CD8-positive, alpha-beta memory T cell (primary cell): ENCODE data around the gene C22orf39. TPM values are rescaled to one million over a fixed set of nuclear protein-coding genes. Genes with fewer than 3 reads are reported as not detected.

ENCODE experiments used
- CTCF ChIA-PET: fragments of 350-600 bp; sonication (Branson Sonifier 250); formaldehyde crosslinking; loops from one replicate; lab custom pipeline; 2021; ENCODE audit warnings: antibody characterized with exemption; lab: Charles Lee
- POLR2A ChIA-PET: fragments of 350-600 bp; sonication (Branson Sonifier 250); formaldehyde crosslinking; loops from one replicate; lab custom pipeline; 2021; ENCODE audit warnings: antibody characterized with exemption; lab: Charles Lee
- DNase-seq, 5 donors: peaks; one replicate each; pipeline versions ENCODE4 v3.0.0 to v3.0.0-alpha.2; 2020 to 2022; ENCODE audit warnings: mixed read lengths in 1 of 5
- H3K27ac ChIP-seq: one replicate; pipeline ENCODE4 v1.7.0; 2013; ENCODE audit warnings: low read depth, mild to moderate bottlenecking, low read length, moderate library complexity
- H3K27me3 ChIP-seq: 2 replicates; pipeline ENCODE4 v1.7.0; 2013; ENCODE audit warnings: low read length, mild to moderate bottlenecking; ENCODE audit not compliant: insufficient read depth, poor library complexity, severe bottlenecking
- H3K36me3 ChIP-seq: 2 replicates; pipeline ENCODE4 v1.7.0; 2013; ENCODE audit warnings: mild to moderate bottlenecking, low read length, moderate library complexity; ENCODE audit not compliant: insufficient read depth
- H3K4me1 ChIP-seq: 2 replicates; pipeline ENCODE4 v1.7.0; 2013; ENCODE audit warnings: mild to moderate bottlenecking, low read length, moderate library complexity; ENCODE audit not compliant: insufficient read depth
- H3K4me3 ChIP-seq: 2 replicates; pipeline ENCODE4 v1.7.0; 2013; ENCODE audit warnings: mild to moderate bottlenecking, low read length
- H3K9me3 ChIP-seq: 2 replicates; pipeline ENCODE4 v1.7.0; 2013; ENCODE audit warnings: mild to moderate bottlenecking, low read length
- H3K27ac Mint-ChIP-seq, 8 donors: one replicate each; pipeline ENCODE4 v1.8.0; 2020 to 2021; ENCODE audit warnings: mixed read lengths in 8 of 8, mild to moderate bottlenecking in 6 of 8, inconsistent platforms in 3 of 8, moderate library complexity in 3 of 8
- H3K27me3 Mint-ChIP-seq, 2 donors: one replicate each; pipeline ENCODE4 v1.8.0; 2020 to 2021; ENCODE audit warnings: mixed read lengths in 2 of 2, mild to moderate bottlenecking in 1 of 2, moderate library complexity in 1 of 2
- H3K36me3 Mint-ChIP-seq, 3 donors: one replicate each; pipeline ENCODE4 v1.8.0; 2020 to 2021; ENCODE audit warnings: mixed read lengths in 3 of 3, inconsistent platforms in 1 of 3, mild to moderate bottlenecking in 1 of 3
- H3K4me1 Mint-ChIP-seq, 3 donors: one replicate each; pipeline ENCODE4 v1.8.0; 2020 to 2021; ENCODE audit warnings: mixed read lengths in 3 of 3, inconsistent platforms in 1 of 3, mild to moderate bottlenecking in 1 of 3
- H3K4me3 Mint-ChIP-seq, 7 donors: one replicate each; pipeline ENCODE4 v1.8.0; 2020 to 2021; ENCODE audit warnings: mixed read lengths in 7 of 7, mild to moderate bottlenecking in 6 of 7, moderate library complexity in 4 of 7, inconsistent platforms in 2 of 7
- H3K9me3 Mint-ChIP-seq, 5 donors: one replicate each; pipeline ENCODE4 v1.8.0; 2020 to 2022; ENCODE audit warnings: mixed read lengths in 5 of 5, mild to moderate bottlenecking in 3 of 5, moderate library complexity in 2 of 5, inconsistent platforms in 1 of 5
- polyA plus RNA-seq: library from polyadenylated mRNA; unstranded; fragments of 300-500 nt; fragmentation: Illumina TruSeq; gene quantifications from one replicate; pipeline ENCODE4 v1.2.3, GENCODE V29; 2021
- total RNA-seq, 2 experiments: library from RNA; stranded (reverse); gene quantifications; one replicate each; pipeline ENCODE4 v1.2.3, GENCODE V29; 2021

The C22orf39 gene
- total and polyA plus RNA-seq, 3 experiments from 2014 or later, result 24.4 to 59.9 (median 27.7) TPM

DNA sequence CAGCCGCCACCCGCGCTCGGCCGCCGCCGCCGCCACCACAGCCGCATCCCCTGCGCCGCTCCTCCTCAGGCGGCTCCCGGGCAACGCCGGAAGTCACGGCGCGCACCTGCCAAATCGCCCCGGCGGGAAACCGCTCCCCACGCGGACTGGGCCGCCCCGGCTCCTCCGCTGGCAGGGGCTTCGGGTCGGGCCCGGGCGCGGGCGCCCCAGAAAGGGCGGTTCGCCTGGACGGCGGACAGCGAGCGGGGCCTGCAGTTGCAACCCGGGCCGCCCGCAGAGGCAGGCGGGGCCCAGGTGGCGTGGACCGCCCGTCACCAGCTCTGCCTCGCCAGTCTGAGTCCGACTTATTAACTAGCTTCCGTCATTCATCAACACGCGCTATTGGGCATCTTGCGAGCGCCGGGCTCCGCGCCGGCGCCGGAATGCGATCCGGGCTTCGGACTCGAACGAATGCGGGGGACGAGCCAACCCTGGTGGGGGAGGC is 15.8 kb downstream of the C22orf39 start, which contains the start of gene HIRA:
Gene HIRA, minus strand, starts transcription at position 85 of the 484 bp plus-strand sequence. CDS start 257 bp downstream, outside the sequence.
- Histone ChIP-seq H3K4me1 (peaks cover 43% of the 10 kb centered on the region), H3K27me3 (no peaks in the 10 kb centered on the region), H3K4me3 (peak within 1 kb of the TSS; percentile 95), H3K9me3 (no peaks in the 10 kb centered on the region), H3K36me3 (peaks cover 22% of the 10 kb centered on the region), H3K27ac (peak within 1 kb of the TSS; percentile 99)
- DNase-seq, result peak; percentile 75 to 88 (median 82)
- H3K4me3 Mint-ChIP-seq, result peak within 1 kb of the TSS; percentile 85 to 99 (median 91)
- H3K27ac Mint-ChIP-seq, result peak within 1 kb of the TSS; percentile 87 to 99 (median 95)
- H3K36me3 Mint-ChIP-seq, result peaks cover 0 to 37% (median 6%) of the 10 kb centered on the region in 3 donors
- peaks cover 0 to 3% of the 10 kb centered on the region in 2 donors for H3K27me3 Mint-ChIP-seq
- CTCF ChIA-PET, result interaction anchor here (1.1 to 1.4 kb wide), 2 partner anchors 12 to 47 kb away, joined by 3 to 5 read pairs; no protein-coding TSS in a partner anchor
- POLR2A ChIA-PET, result interaction anchor here (1.0 to 2.1 kb wide), 7 partner anchors 12 to 287 kb away, joined by 3 to 24 read pairs (median 9); partner anchors contain the start of genes C22orf39, CDC45, ESS2 and SLC25A1
- peaks cover 41 to 55% (median 53%) of the 10 kb centered on the region in 3 donors for H3K4me1 Mint-ChIP-seq
- no peaks in the 10 kb centered on the region for H3K9me3 Mint-ChIP-seq

DNA sequence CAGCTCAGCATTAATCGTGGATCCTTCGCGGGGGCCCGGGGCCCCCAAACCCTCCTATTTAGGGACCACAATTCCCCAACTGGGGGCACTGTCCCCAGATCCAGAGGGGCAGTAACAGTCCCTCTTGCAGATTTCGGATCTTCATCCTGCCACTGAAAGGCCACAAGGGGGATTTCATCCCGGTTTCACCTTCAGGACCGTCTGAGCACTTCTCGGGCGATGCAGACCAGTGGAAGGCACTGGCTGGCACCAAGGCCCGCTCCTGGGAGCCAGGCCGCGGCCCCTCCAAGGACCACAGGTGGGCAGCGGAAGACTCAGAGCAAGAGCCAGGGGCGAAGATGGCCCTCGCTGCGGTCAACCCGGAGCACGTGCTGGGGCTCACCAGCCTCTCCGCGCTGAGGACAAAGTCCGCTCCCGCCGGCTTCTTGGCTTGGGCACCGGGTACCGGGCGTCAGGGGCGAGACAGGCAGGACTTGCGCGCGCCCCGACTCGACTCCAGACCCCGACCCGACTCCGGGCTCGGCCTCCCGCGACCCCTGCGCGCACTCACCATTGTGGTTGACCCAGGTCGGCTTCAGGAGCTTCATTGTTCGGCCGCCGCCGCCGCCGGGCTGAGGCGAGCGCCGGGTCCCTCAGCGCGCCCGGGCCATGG is 16.5 kb downstream of the C22orf39 start:
- peak in 3 of 5 donors; percentile 11 to 18 (median 12) for DNase-seq
- Mint-ChIP-seq H3K4me3 (peak overlapping the region; percentile 84 to 99 (median 90)), H3K9me3 (no peaks in the 10 kb centered on the region), H3K27ac (peak overlapping the region; percentile 80 to 99 (median 95)), H3K27me3 (peaks cover 0 to 3% of the 10 kb centered on the region in 2 donors), H3K4me1 (peaks cover 48 to 62% (median 60%) of the 10 kb centered on the region in 3 donors), H3K36me3 (peaks cover 0 to 35% (median 6%) of the 10 kb centered on the region in 3 donors)
- CTCF ChIA-PET, result interaction anchor here (0.6 to 1.4 kb wide), 3 partner anchors 11 to 287 kb away, joined by 3 to 5 read pairs (median 3); partner anchors contain the start of gene ESS2
- POLR2A ChIA-PET, result interaction anchor here (0.6 to 2.1 kb wide), 8 partner anchors 11 to 595 kb away, joined by 3 to 24 read pairs (median 6); partner anchors contain the start of genes C22orf39, CDC45 and ESS2
- no peaks in the 10 kb centered on the region for H3K27me3 ChIP-seq
- H3K4me1 ChIP-seq, result peaks cover 43% of the 10 kb centered on the region
- peak overlapping the region; percentile 88 for H3K27ac ChIP-seq
- no peaks in the 10 kb centered on the region for H3K9me3 ChIP-seq
- peaks cover 22% of the 10 kb centered on the region for H3K36me3 ChIP-seq
- peak overlapping the region; percentile 84 for H3K4me3 ChIP-seq

- no peaks in the 10 kb centered on the region for H3K9me3 Mint-ChIP-seq
- peak overlapping the region; percentile 84 to 99 (median 90) for H3K4me3 Mint-ChIP-seq
- H3K4me1 Mint-ChIP-seq, result peaks cover 53 to 65% (median 65%) of the 10 kb centered on the region in 3 donors
- CTCF ChIA-PET, result interaction anchor here (0.6 to 1.2 kb wide), 2 partner anchors 16 to 286 kb away, joined by 3 read pairs; partner anchors contain the start of gene ESS2
- peaks cover 43% of the 10 kb centered on the region for H3K4me1 ChIP-seq
- H3K27me3 ChIP-seq, result no peaks in the 10 kb centered on the region
- no peaks in the 10 kb centered on the region for H3K9me3 ChIP-seq
- DNase-seq, result peak; percentile 15 to 54 (median 42)
- H3K27me3 Mint-ChIP-seq, result peaks cover 0 to 3% of the 10 kb centered on the region in 2 donors
- H3K4me3 ChIP-seq, result peak overlapping the region; percentile 84
- POLR2A ChIA-PET, result interaction anchor here (0.6 to 2.1 kb wide), 4 partner anchors 14 to 55 kb away, joined by 3 to 24 read pairs (median 6); partner anchors contain the start of genes C22orf39 and CDC45
- H3K36me3 Mint-ChIP-seq, result peaks cover 0 to 30% (median 3%) of the 10 kb centered on the region in 3 donors
- H3K36me3 ChIP-seq, result peaks cover 16% of the 10 kb centered on the region
- H3K27ac ChIP-seq, result peak overlapping the region; percentile 88
- H3K27ac Mint-ChIP-seq, result peak overlapping the region; percentile 80 to 99 (median 95)
These were observed 17.3 kb downstream of the C22orf39 start for GRCh38 chr22:19429950-19430889.

DNA sequence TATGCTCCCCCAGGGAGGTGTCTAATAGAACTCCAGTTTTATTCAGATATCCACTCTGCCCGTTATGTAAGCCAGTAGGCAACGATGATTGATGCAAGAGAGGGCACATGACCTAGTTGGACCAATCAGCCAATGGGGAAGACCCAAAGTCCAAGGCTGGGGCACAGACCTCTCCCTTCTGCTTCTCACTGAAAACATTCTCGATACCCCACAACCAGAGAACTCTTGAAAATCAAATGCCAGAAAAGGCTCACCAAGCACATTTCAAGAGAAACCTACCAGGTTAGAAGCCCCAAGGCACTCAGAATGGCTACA is 23.4 kb downstream of the C22orf39 start:
- CTCF ChIA-PET, result no interaction called here

GRCh38 chr22:19422440-19423301 is 24.8 kb downstream of the C22orf39 start:
- Histone ChIP-seq H3K27ac (peak overlapping the region; percentile 24), H3K4me1 (peaks cover 53% of the 10 kb centered on the region), H3K9me3 (no peaks in the 10 kb centered on the region), H3K36me3 (no peaks in the 10 kb centered on the region), H3K4me3 (no peak overlapping the region), H3K27me3 (no peaks in the 10 kb centered on the region)
- Mint-ChIP-seq H3K27ac (peak overlapping the region; percentile 62 to 100 (median 89)), H3K9me3 (no peaks in the 10 kb centered on the region), H3K4me3 (peak overlapping the region in 5 of 7 donors; percentile 2 to 55 (median 15)), H3K36me3 (peaks cover 0 to 13% (median 2%) of the 10 kb centered on the region in 3 donors), H3K4me1 (peaks cover 83 to 96% (median 94%) of the 10 kb centered on the region in 3 donors), H3K27me3 (no peaks in the 10 kb centered on the region)
- ChIA-PET POLR2A (no interaction called here), CTCF (no interaction called here)
- DNase-seq, result no peak

More for the DNA sequence above, 23.4 kb downstream of the C22orf39 start:
- peaks cover 0 to 16% (median 5%) of the 10 kb centered on the region in 3 donors for H3K36me3 Mint-ChIP-seq
- Histone ChIP-seq H3K9me3 (no peaks in the 10 kb centered on the region), H3K4me3 (no peak overlapping the region), H3K4me1 (peaks cover 57% of the 10 kb centered on the region), H3K36me3 (peaks cover 7% of the 10 kb centered on the region), H3K27ac (no peak overlapping the region), H3K27me3 (no peaks in the 10 kb centered on the region)
- no peak for DNase-seq
- peak overlapping the region in 7 of 8 donors; percentile 10 to 97 (median 72) for H3K27ac Mint-ChIP-seq
- H3K4me3 Mint-ChIP-seq, result no peak overlapping the region
- H3K27me3 Mint-ChIP-seq, result no peaks in the 10 kb centered on the region
- POLR2A ChIA-PET, result no interaction called here
- no peaks in the 10 kb centered on the region for H3K9me3 Mint-ChIP-seq
- H3K4me1 Mint-ChIP-seq, result peaks cover 80 to 94% (median 93%) of the 10 kb centered on the region in 3 donors

GRCh38 chr22:19420321-19420720 is 27.2 kb downstream of the C22orf39 start:
- H3K36me3 ChIP-seq, result no peaks in the 10 kb centered on the region
- ChIA-PET CTCF (interaction anchor here (1.5 to 1.6 kb wide), 2 partner anchors 12 to 16 kb away, joined by 3 to 5 read pairs; partner anchors contain the start of genes HIRA and MRPL40), POLR2A (interaction anchor here (1.5 to 1.7 kb wide), 2 partner anchors 11 to 59 kb away, joined by 3 to 9 read pairs; partner anchors contain the start of genes CDC45, HIRA and MRPL40)
- H3K4me3 Mint-ChIP-seq, result peak overlapping the region; percentile 36 to 90 (median 60)
- H3K4me1 ChIP-seq, result peaks cover 48% of the 10 kb centered on the region
- peak overlapping the region; percentile 66 for H3K27ac ChIP-seq
- H3K4me3 ChIP-seq, result no peak overlapping the region
- H3K27me3 Mint-ChIP-seq, result no peaks in the 10 kb centered on the region
- peaks cover 0 to 13% (median 2%) of the 10 kb centered on the region in 3 donors for H3K36me3 Mint-ChIP-seq
- DNase-seq, result no peak
- peaks cover 69 to 86% (median 84%) of the 10 kb centered on the region in 3 donors for H3K4me1 Mint-ChIP-seq
- peak overlapping the region; percentile 75 to 100 (median 96) for H3K27ac Mint-ChIP-seq
- no peaks in the 10 kb centered on the region for H3K9me3 ChIP-seq
- no peaks in the 10 kb centered on the region for H3K27me3 ChIP-seq
- no peaks in the 10 kb centered on the region for H3K9me3 Mint-ChIP-seq
